Erythroblast (primary cell): ENCODE measurements around the gene ABCG2.

Experiments
- GATA1 ChIP-seq: IDR thresholded peaks from 2 replicates; pipeline ENCODE4 v1.6.1; 2011; ENCODE audit warnings: low read depth, mild to moderate bottlenecking, control low read depth, low read length, moderate library complexity
- POLR2A ChIP-seq: IDR thresholded peaks from 2 replicates; pipeline ENCODE4 v1.6.1; 2011; ENCODE audit warnings: mild to moderate bottlenecking, low read length

DNA sequence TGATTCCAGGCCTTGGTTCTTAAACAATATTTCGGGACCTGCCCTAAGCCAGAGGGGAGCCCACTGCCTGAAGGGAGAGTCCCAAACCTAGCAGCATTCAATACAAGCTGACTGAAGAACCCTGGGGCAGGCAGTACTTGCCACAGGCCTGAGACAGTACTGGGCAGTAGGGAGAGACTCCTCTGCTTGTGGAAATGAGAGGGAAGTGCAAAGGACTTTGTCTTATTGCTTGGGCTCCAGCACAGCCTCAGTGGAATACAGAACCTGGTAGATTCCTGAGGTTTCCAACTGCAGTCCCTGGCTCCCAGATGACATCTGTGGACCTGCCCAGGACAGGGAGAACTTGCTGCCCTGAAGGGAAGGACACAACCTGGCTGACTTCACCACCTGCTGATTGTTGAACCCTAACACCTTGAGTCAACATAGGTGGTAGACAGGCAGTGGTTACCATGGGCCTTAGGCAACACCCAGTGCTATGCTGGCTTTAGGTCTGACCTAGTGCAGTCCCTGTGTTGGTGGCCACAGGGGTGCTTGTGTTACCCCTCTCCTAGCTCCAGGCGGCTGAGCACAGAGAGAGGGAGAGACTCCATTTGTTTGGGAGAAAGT is 20.3 kb upstream of the ABCG2 start:
- TF ChIP-seq POLR2A (no peak), GATA1 (no peak)
